Neural cell (in vitro differentiated cells): ENCODE results near the gene SFMBT1. TPM values are rescaled to one million over a fixed set of nuclear protein-coding genes. Genes with fewer than 3 reads are reported as not detected.
A peak's percentile ranks its signal among the peaks of the same experiment; 100 is the strongest.

ENCODE experiments used
- H2AFZ ChIP-seq: fragments of 200-600, 300-800 bp; sonication (generic), shearing (Covaris generic); 2 replicates; pipeline ENCODE4 v1.6.0; 2014; ENCODE audit warnings: low read depth, mild to moderate bottlenecking, antibody characterized with exemption, low read length, moderate library complexity
- H3F3A ChIP-seq: fragments of 200-600 bp; shearing (Covaris generic); 2 replicates; pipeline ENCODE4 v1.6.1; 2016; ENCODE audit warnings: mild to moderate bottlenecking, moderate library complexity, mixed read lengths, antibody characterized with exemption, low read length; ENCODE audit not compliant: insufficient read depth, poor library complexity, severe bottlenecking
- H3K27ac ChIP-seq: fragments of 200-600, 300-800 bp; sonication (generic), shearing (Covaris generic); 2 replicates; pipeline ENCODE4 v1.5.1; 2014; ENCODE audit warnings: mild to moderate bottlenecking, low read length, moderate library complexity
- H3K27me3 ChIP-seq: fragments of 300-800, 200-600 bp; sonication (generic), shearing (Covaris generic); 2 replicates; pipeline ENCODE4 v1.6.0; 2014; ENCODE audit warnings: mild to moderate bottlenecking, low read depth, low read length, moderate library complexity; ENCODE audit not compliant: insufficient read depth
- H3K36me3 ChIP-seq: fragments of 300-800, 200-600 bp; sonication (generic), shearing (Covaris generic); 2 replicates; pipeline ENCODE4 v1.5.1; 2014; ENCODE audit warnings: mild to moderate bottlenecking, antibody characterized with exemption, low read length, moderate library complexity; ENCODE audit not compliant: insufficient read depth
- H3K4me2 ChIP-seq: fragments of 300-800, 200-600 bp; sonication (generic), shearing (Covaris generic); 2 replicates; pipeline ENCODE4 v1.6.0; 2014; ENCODE audit warnings: mild to moderate bottlenecking, low read length
- H3K4me3 ChIP-seq: fragments of 300-800, 200-600 bp; sonication (generic), shearing (Covaris generic); 2 replicates; pipeline ENCODE4 v1.5.1; 2014; ENCODE audit warnings: mild to moderate bottlenecking, low read length, moderate library complexity
- H3K79me2 ChIP-seq: fragments of 200-600 bp; shearing (Covaris generic); replicated peaks from 2 replicates; pipeline ENCODE4 v1.6.0; 2014; ENCODE audit warnings: mild to moderate bottlenecking, low read length, moderate library complexity; ENCODE audit not compliant: insufficient read depth
- H3K9ac ChIP-seq: fragments of 300-800, 200-600 bp; sonication (generic), shearing (Covaris generic); 2 replicates; pipeline ENCODE4 v1.6.1; 2016; ENCODE audit warnings: mild to moderate bottlenecking, low read length, mixed read lengths
- H3K9me2 ChIP-seq: fragments of 200-600 bp; shearing (Covaris generic); 2 replicates; pipeline ENCODE4 v1.6.1; 2016; ENCODE audit warnings: mild to moderate bottlenecking, low read length, mixed read lengths; ENCODE audit not compliant: insufficient read depth
- H3K9me3 ChIP-seq: fragments of 200-600, 300-800 bp; sonication (generic), shearing (Covaris generic); 2 replicates; pipeline ENCODE4 v1.6.1; 2016; ENCODE audit warnings: mild to moderate bottlenecking, mixed run types, low read length, moderate library complexity, mixed read lengths
- H4K20me1 ChIP-seq: fragments of 200-600 bp; shearing (Covaris generic); 2 replicates; pipeline ENCODE4 v1.6.1; 2016; ENCODE audit warnings: mild to moderate bottlenecking, mixed run types; ENCODE audit not compliant: insufficient read depth
- EP300 ChIP-seq: fragments of 450-650 bp; conservative IDR thresholded peaks from 2 replicates; pipeline ENCODE4 v1.6.1; 2014; ENCODE audit warnings: antibody characterized with exemption, mild to moderate bottlenecking, moderate library complexity; ENCODE audit not compliant: poor library complexity, severe bottlenecking
- MXI1 ChIP-seq: fragments of 450-650 bp; conservative IDR thresholded peaks from 2 replicates; pipeline ENCODE4 v1.6.1; 2014; ENCODE audit warnings: antibody characterized with exemption, mild to moderate bottlenecking; ENCODE audit not compliant: poor library complexity, severe bottlenecking
- POLR2AphosphoS5 ChIP-seq: IDR thresholded peaks from 2 replicates; pipeline ENCODE4 v1.6.1; 2012
- RAD21 ChIP-seq: fragments of 450-650 bp; conservative IDR thresholded peaks from 2 replicates; pipeline ENCODE4 v1.6.1; 2014; ENCODE audit warnings: antibody characterized with exemption, mild to moderate bottlenecking, moderate library complexity
- REST ChIP-seq: IDR thresholded peaks from 2 replicates; pipeline ENCODE4 v1.6.1; 2012; ENCODE audit warnings: borderline replicate concordance
- SMC3 ChIP-seq: fragments of 450-650 bp; conservative IDR thresholded peaks from 2 replicates; pipeline ENCODE4 v1.6.1; 2014; ENCODE audit warnings: antibody characterized with exemption, mild to moderate bottlenecking, moderate library complexity; ENCODE audit not compliant: poor library complexity
- TAF1 ChIP-seq: IDR thresholded peaks from 2 replicates; pipeline ENCODE4 v1.6.1; 2012; ENCODE audit warnings: low read depth
- polyA plus RNA-seq: library from polyadenylated mRNA; depleted of rRNA; stranded (reverse); fragments of >200 nt; gene quantifications from 2 replicates; pipeline ENCODE4 v1.2.3, GENCODE V29; 2014
- TF ChIP-seq, protein P1 (sequence below): fragments of 450-650 bp; IDR thresholded peaks from 2 replicates; pipeline ENCODE4 v1.5.1; 2014; ENCODE audit warnings: antibody characterized with exemption, mild to moderate bottlenecking, moderate library complexity; ENCODE audit not compliant: poor library complexity, severe bottlenecking

The SFMBT1 gene
- polyA plus RNA-seq, 1 donor from 2014 or later, result 17.3 TPM

- H3K4me2 ChIP-seq, result no peak overlapping the region
- H3F3A ChIP-seq, result no peaks in the 10 kb centered on the region
- peak overlapping the region; percentile 33 for H3K9ac ChIP-seq
- no peaks in the 10 kb centered on the region for H4K20me1 ChIP-seq
- H3K27ac ChIP-seq, result no peak overlapping the region
- H3K36me3 ChIP-seq, result no peaks in the 10 kb centered on the region
- H3K27me3 ChIP-seq, result no peaks in the 10 kb centered on the region
- TF ChIP-seq SMC3 (peak; percentile 84), EP300 (no peak), TAF1 (no peak), RAD21 (peak; percentile 89), POLR2AphosphoS5 (peak; percentile 30)
- TF ChIP-seq, protein P1, sequence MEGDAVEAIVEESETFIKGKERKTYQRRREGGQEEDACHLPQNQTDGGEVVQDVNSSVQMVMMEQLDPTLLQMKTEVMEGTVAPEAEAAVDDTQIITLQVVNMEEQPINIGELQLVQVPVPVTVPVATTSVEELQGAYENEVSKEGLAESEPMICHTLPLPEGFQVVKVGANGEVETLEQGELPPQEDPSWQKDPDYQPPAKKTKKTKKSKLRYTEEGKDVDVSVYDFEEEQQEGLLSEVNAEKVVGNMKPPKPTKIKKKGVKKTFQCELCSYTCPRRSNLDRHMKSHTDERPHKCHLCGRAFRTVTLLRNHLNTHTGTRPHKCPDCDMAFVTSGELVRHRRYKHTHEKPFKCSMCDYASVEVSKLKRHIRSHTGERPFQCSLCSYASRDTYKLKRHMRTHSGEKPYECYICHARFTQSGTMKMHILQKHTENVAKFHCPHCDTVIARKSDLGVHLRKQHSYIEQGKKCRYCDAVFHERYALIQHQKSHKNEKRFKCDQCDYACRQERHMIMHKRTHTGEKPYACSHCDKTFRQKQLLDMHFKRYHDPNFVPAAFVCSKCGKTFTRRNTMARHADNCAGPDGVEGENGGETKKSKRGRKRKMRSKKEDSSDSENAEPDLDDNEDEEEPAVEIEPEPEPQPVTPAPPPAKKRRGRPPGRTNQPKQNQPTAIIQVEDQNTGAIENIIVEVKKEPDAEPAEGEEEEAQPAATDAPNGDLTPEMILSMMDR, result peak; percentile 95
- H3K9me2 ChIP-seq, result no peaks in the 10 kb centered on the region
- no peaks in the 10 kb centered on the region for H3K9me3 ChIP-seq
- H2AFZ ChIP-seq, result peak overlapping the region; percentile 82
- H3K4me3 ChIP-seq, result peak overlapping the region; percentile 41
- no peaks in the 10 kb centered on the region for H3K79me2 ChIP-seq
These were observed 27.0 kb upstream of the SFMBT1 start for GRCh38 chr3:53072653-53073552.

DNA sequence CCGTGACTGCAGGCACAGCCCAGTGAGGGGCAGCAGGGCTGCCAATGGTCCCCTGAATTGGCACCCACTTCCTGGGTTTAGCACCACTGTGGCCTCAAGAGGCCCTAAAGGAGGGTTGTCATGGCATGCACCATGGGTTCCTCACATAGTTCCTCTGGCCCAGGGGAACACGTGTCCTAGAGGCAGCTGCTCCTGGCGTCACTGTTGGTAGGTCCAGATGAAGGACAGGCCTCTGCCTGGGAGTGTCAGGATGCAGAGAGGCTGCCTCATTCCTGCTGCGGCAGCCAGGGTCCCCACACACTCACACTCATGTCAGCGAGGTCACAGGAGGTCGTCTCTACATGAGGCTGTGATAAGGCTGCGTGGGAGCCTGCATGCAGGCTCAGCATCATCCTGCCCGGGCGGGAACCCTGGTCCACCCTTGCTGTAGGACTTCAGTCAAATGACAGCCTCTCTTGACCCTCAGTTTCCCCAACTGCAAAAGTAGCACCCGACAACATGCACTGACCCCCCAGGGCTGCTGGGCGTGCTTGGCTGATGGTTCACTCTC, 26.1 kb upstream of the SFMBT1 start:
- H3K27me3 ChIP-seq, result no peaks in the 10 kb centered on the region
- H3K9ac ChIP-seq, result peak overlapping the region; percentile 33
- H3K9me3 ChIP-seq, result no peaks in the 10 kb centered on the region
- no peak overlapping the region for H3K4me2 ChIP-seq
- H2AFZ ChIP-seq, result peak overlapping the region; percentile 82
- no peaks in the 10 kb centered on the region for H3K36me3 ChIP-seq
- no peak for TF ChIP-seq POLR2AphosphoS5
- TF ChIP-seq RAD21, result no peak
- TF ChIP-seq, protein P1, result no peak
- no peak for TF ChIP-seq REST
- TF ChIP-seq EP300, result no peak
- no peak for TF ChIP-seq MXI1
- no peak for TF ChIP-seq SMC3
- no peaks in the 10 kb centered on the region for H3K79me2 ChIP-seq
- no peaks in the 10 kb centered on the region for H3F3A ChIP-seq
- H4K20me1 ChIP-seq, result no peaks in the 10 kb centered on the region
- H3K4me3 ChIP-seq, result peak overlapping the region; percentile 41
- H3K9me2 ChIP-seq, result no peaks in the 10 kb centered on the region
- H3K27ac ChIP-seq, result no peak overlapping the region
